Left ventricle myocardium superior (tissue), 1 donor: ENCODE data around the gene VGLL1. TPM values are rescaled to one million over a fixed set of nuclear protein-coding genes. Genes with fewer than 3 reads are reported as not detected.

Experiments used
- ATAC-seq: fragments of 200-7000 bp; cut with Tn5 transposase; one replicate; pipeline ENCODE4 v1.9.1; 2020; ENCODE audit warnings: mild to moderate bottlenecking, moderate library complexity
- DNase-seq: peaks from one replicate; pipeline ENCODE4 v3.0.0-alpha.2; 2020
- intact Hi-C: fragments of 100-400 bp; cut with micrococcal nuclease; formaldehyde crosslinking; loops from one replicate; pipeline ENCODE4 v1.11.0; 2022
- total RNA-seq: library from RNA; stranded (reverse); fragmentation: NEBNext Ultra II Directional; extraction: Animal tissue kit (Norgen Biotek cat#: 25700); gene quantifications from one replicate; pipeline ENCODE4 v1.2.1, GENCODE V29; 2021
- donor health status: DM: no; HTN: yes; CAD: no; lungs with severe emphysema.

VGLL1 gene
- total RNA-seq, 1 donor from 2014 or later = not detected

GRCh38 chrX:136546371-136546781, 14.4 kb downstream of the VGLL1 start:
- DNase-seq = no peak
- no peak for ATAC-seq
- intact Hi-C loops = no loop called here

- ATAC-seq = no peak
- intact Hi-C loops = no loop called here
- DNase-seq = no peak
Measured at GRCh38 chrX:136549226-136549625, 17.2 kb downstream of the VGLL1 start.

DNA sequence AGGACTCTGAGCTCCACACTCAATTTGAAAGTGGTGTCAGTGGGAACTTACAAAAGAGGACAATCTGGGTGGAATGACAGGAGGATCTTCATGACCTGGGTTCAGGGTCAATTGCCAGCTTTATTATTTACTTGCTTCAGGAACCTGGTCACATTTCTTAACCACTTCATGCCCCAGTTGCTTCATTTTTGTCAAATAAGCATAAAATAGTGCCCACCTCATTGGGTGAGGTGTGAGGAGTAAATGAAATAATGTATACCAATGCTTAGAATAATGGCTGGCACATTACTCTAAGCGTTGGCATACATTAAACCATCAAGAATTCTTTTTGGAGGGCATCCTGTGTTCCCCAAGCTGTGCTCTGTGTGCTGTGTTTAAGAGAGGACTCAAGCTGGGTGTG, 19.4 kb downstream of the VGLL1 start:
- ATAC-seq = no peak
- intact Hi-C loops = no loop called here
- no peak for DNase-seq

DNA sequence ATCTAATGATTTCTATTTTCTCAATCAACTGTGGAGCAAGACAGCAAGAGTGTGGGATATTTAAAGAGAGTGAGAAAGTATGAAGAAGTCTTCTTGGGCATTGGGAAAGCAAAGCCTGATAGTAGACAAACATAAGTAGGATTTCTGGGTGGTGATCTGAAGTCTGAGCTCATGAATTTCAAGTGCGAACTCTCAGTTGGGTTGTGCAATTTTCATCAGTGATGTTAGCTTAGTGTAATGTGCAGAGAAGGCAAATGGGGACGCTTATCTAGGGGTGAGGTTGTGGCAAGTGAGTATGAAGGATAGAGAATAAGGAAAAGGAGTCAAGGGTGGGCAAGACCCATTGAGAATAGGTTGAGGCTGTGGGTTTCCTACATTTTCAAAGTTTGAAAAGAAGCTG, 23.7 kb downstream of the VGLL1 start:
- intact Hi-C loops = no loop called here
- DNase-seq (no peak), ATAC-seq (no peak)

DNA sequence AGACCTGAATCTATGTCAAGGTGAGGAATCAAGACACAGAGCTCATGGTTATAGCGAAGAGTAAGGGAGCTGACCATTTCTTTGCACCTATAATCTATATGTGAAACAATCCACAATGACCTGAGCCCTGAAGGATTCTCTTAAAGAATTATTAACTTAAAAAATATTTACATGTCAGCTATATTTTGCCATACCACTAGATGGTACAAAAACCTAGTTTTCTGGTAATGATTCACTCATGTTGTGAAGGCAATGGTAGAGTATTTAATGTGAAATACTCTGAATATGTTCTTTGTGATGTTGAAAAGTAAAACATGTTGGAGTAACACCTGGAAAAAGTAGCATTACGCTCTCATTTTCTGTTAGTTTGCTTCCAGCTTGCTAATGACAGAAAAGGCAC, 40.0 kb downstream of the VGLL1 start:
- ATAC-seq = no peak
- intact Hi-C loops = no loop called here
- DNase-seq = no peak

- DNase-seq (no peak), ATAC-seq (peak; percentile 80)
- intact Hi-C loops = no loop called here
Measured at GRCh38 chrX:136574548-136574947, 42.5 kb downstream of the VGLL1 start.

DNA sequence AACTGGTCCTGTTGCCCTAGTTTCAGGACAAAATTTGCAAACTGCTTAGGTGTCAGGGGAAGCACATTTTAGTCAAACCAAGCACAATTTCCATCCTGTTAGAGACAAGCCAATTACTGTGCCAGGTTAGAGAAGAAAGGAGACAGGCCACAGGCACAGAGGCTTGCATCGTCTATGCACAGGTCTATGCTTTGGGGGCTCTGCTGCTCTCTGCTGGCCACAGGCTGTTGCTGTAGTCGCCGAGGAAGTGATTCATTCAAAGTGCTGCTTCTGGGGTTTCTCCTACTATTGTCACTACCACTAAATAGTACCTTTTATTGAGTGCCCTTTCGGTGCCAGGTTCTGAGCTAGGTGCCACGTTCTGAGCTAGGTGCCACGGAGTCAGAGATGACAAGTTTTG, 45.5 kb downstream of the VGLL1 start:
- intact Hi-C loops = no loop called here
- DNase-seq (peak; percentile 53), ATAC-seq (peak; percentile 81)

- intact Hi-C loops = no loop called here
- DNase-seq = no peak
- ATAC-seq = no peak
Measured at GRCh38 chrX:136580316-136580715, 48.3 kb downstream of the VGLL1 start.

DNA sequence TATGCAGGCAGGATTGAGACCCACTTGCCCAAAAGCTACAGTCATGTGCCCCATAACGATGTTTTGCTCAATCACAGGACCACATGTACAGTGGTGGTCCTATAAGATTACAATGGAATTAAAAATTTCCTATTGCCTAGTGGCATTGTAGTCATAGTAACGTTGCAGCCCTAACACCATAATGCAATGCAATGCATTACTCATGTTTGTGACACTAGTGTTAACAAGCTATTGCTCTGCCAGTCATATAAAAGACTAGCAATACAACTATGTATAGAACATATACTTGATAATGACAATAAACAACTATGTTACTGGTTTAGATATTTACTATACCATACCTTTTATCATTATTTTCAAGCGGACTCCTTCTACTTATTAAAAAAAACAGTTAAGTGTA, 50.6 kb downstream of the VGLL1 start:
- ATAC-seq (no peak), DNase-seq (no peak)
- intact Hi-C loops = no loop called here

DNA sequence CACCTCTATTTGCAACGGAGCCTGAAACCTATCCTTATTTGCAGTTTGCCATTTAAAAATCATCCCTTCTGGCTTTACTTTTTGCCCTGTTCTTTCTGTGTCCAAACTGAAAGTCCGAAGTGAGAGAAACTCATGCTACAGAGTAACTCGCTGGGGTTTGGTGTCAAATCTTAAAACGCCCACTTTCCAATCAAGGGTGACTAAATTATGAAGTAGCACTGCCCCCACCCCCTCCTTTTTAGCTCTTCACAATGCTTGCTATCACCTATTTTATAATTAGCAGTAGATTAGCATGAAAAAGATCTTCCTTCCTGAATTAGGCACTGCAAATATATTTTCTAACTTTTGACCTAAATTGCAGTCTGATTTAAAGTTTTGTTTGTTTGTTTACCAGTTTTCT, 52.5 kb downstream of the VGLL1 start:
- intact Hi-C loops = no loop called here
- no peak for ATAC-seq
- DNase-seq = no peak

GRCh38 chrX:136585262-136585661, 53.2 kb downstream of the VGLL1 start:
- intact Hi-C loops = no loop called here
- DNase-seq (no peak), ATAC-seq (no peak)

DNA sequence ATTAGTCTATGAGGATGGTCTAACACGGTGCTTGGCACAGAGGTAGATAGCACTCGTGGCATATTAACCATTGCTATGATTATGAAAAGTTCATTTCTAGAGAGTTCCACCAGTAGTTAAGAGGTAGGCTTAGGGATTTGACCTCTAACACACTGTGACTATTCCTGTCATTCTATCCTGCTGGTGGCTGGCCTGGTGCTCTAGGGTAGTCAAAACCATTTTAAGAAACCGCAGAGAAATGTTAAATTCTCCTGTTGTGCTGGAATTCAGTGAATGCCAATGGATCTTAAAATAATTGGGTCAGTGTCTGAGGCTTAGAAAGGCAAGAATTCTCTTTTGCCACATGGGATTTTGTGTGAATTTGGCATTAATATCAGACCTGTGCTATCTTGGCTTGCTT, 53.9 kb downstream of the VGLL1 start:
- intact Hi-C loops = no loop called here
- DNase-seq (no peak), ATAC-seq (no peak)

GRCh38 chrX:136586386-136586785, 54.4 kb downstream of the VGLL1 start:
- no peak for ATAC-seq
- intact Hi-C loops = no loop called here
- no peak for DNase-seq

DNA sequence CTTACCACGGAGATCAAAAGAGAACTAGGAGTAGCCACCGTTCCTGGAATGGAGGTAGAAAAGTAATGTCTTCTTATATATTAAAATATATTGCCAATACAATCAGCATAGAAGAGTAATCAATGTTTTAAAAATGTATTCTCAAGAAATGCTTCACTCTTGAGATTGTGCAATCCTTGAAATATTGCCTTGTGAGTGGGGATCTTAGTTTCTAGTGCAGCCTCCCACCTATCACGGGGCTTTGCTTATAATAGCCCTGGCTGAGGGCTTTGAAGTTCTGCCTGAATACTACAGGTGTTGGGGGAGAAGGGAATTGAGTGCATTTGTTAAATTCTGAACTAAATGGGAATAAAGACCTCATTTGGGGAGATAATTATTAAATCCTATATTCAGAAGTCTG, 55.5 kb downstream of the VGLL1 start:
- ATAC-seq (no peak), DNase-seq (no peak)
- intact Hi-C loops = no loop called here

DNA sequence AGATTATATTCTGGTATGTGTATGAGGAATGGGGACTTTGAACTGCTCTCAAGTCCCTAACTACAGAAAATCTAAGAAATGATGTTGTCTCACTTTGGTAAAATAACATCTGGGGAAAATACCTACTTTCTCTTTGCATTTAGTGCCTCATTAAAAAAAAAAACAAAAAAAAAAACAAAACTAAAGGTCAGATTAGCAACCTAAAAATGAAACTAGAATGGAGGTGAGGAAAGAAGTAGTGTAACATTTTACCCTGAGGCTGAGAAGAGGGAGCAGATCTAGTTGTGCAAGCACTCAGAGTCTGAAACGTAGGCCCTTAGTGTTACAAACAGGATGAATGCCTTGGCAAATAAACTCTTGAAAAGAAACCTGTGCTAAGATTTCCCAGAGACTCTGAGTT, 56.0 kb downstream of the VGLL1 start:
- DNase-seq = no peak
- intact Hi-C loops = no loop called here
- ATAC-seq = no peak

GRCh38 chrX:136589966-136590365, 58.0 kb downstream of the VGLL1 start:
- intact Hi-C loops = no loop called here
- ATAC-seq (no peak), DNase-seq (no peak)

DNA sequence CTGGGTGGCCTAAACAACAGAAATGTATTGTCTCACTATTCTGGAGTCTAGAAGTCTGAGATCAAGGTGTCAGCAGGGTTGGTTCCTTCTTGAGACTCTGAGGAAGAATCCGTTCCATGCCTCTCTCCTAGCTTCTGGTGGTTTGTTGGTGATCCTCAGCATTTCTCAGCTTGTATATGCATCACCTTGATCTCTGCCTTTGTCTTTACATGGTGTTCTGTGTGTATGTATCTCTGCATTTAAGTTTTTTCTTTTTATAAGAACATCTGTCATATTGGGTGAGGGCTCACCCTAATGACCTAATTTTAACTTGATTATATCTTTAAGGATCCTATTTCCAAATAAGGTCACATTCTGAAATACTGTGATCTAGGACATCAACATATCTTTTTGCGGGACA, 65.3 kb downstream of the VGLL1 start:
- DNase-seq (no peak), ATAC-seq (no peak)
- intact Hi-C loops = no loop called here

GRCh38 chrX:136597954-136598353, 65.9 kb downstream of the VGLL1 start:
- no peak for DNase-seq
- intact Hi-C loops = no loop called here
- ATAC-seq = no peak

GRCh38 chrX:136598631-136599030, 66.6 kb downstream of the VGLL1 start:
- intact Hi-C loops = no loop called here
- ATAC-seq = no peak
- no peak for DNase-seq

DNA sequence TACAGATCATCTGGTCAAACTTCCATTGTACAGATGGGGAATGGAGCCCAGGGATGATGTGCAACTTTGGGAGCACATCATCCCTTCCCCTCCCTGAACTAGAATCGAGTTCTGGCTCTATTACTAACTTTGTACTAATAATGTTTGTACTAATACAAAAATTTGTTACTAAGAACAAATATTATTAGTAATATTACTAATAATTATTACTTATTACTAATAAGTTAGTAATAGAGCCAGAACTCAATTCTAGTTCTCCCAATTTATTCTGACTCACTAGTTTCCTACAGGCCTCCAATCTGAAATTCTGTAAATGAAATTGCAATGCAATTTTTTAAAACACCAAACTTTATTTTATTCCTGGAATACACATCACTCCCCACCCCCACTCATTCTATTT, 68.0 kb downstream of the VGLL1 start:
- DNase-seq (no peak), ATAC-seq (no peak)
- intact Hi-C loops = no loop called here
